ENCODE data around the gene MDFIC. TPM values are rescaled to one million over a fixed set of nuclear protein-coding genes. Genes with fewer than 3 reads are reported as not detected.

The MDFIC gene
- total RNA-seq, 3 donors from 2014 or later (not counting 1 experiment from before 2014, with no cell fraction given): 19.1 to 24.0 (median 21.8) TPM

GRCh38 chr7:114989531-114989930 is 67.6 kb downstream of the MDFIC start:
- H3K27me3 Mint-ChIP-seq (ENCODE audit: low read depth in 2 of 2): no peaks in the 10 kb centered on the region
- H3K4me3 ChIP-seq (ENCODE audit: low read length): no peak overlapping the region
- H3K9me3 ChIP-seq (ENCODE audit: control insufficient read depth, insufficient read depth, low read length): no peaks in the 10 kb centered on the region
- DNase-seq: no peak
- H3K4me1 Mint-ChIP-seq: peaks cover 19 to 28% of the 10 kb centered on the region in 2 donors
- H3K27ac Mint-ChIP-seq: no peak overlapping the region
- H3K36me3 ChIP-seq (ENCODE audit: control insufficient read depth, insufficient read depth, low read length): no peaks in the 10 kb centered on the region
- H3K27me3 ChIP-seq (ENCODE audit: control insufficient read depth, insufficient read depth, low read length): no peaks in the 10 kb centered on the region
- TF ChIP-seq CTCF (IDR thresholded peaks at IDR 0.05): no peak
- H3K4me3 Mint-ChIP-seq: no peak overlapping the region
- ATAC-seq: no peak
- H3K4me1 ChIP-seq (ENCODE audit: control insufficient read depth, insufficient read depth, low read length): no peaks in the 10 kb centered on the region
- 92% methylated on average over 2 of the region's 5 CpGs for WGBS (ENCODE audit: insufficient coverage)
- intact Hi-C loops (cut with micrococcal nuclease): no loop called here
- H3K27ac ChIP-seq (ENCODE audit: low read length): no peak overlapping the region
- no peaks in the 10 kb centered on the region for H3K36me3 Mint-ChIP-seq
- no peaks in the 10 kb centered on the region for H3K9me3 Mint-ChIP-seq

- no peak for DNase-seq
- no peaks in the 10 kb centered on the region for H3K36me3 Mint-ChIP-seq
- Histone ChIP-seq H3K9me3 (ENCODE audit: control insufficient read depth, insufficient read depth, low read length) (no peaks in the 10 kb centered on the region), H3K27me3 (ENCODE audit: control insufficient read depth, insufficient read depth, low read length) (no peaks in the 10 kb centered on the region), H3K27ac (ENCODE audit: low read length) (no peak overlapping the region), H3K36me3 (ENCODE audit: control insufficient read depth, insufficient read depth, low read length) (peaks cover 2% of the 10 kb centered on the region), H3K4me3 (ENCODE audit: low read length) (no peak overlapping the region), H3K4me1 (ENCODE audit: control insufficient read depth, insufficient read depth, low read length) (no peaks in the 10 kb centered on the region)
- H3K4me1 Mint-ChIP-seq: peaks cover 34 to 44% of the 10 kb centered on the region in 2 donors
- no peaks in the 10 kb centered on the region for H3K27me3 Mint-ChIP-seq (ENCODE audit: low read depth in 2 of 2)
- intact Hi-C loops (cut with micrococcal nuclease): no loop called here
- H3K4me3 Mint-ChIP-seq: no peak overlapping the region
- 100% methylated on average over 3 of the region's 6 CpGs for WGBS (ENCODE audit: insufficient coverage)
- no peaks in the 10 kb centered on the region for H3K9me3 Mint-ChIP-seq
- no peak for TF ChIP-seq CTCF (IDR thresholded peaks at IDR 0.05)
- no peak for ATAC-seq
- no peak overlapping the region for H3K27ac Mint-ChIP-seq
These were observed 75.9 kb downstream of the MDFIC start for GRCh38 chr7:114997487-114998404.

GRCh38 chr7:115004121-115004520 is 82.2 kb downstream of the MDFIC start:
- Histone ChIP-seq H3K4me1 (ENCODE audit: control insufficient read depth, insufficient read depth, low read length) (peaks cover 17% of the 10 kb centered on the region), H3K4me3 (ENCODE audit: low read length) (no peak overlapping the region), H3K27me3 (ENCODE audit: control insufficient read depth, insufficient read depth, low read length) (no peaks in the 10 kb centered on the region), H3K27ac (ENCODE audit: low read length) (no peak overlapping the region), H3K36me3 (ENCODE audit: control insufficient read depth, insufficient read depth, low read length) (peaks cover 6% of the 10 kb centered on the region), H3K9me3 (ENCODE audit: control insufficient read depth, insufficient read depth, low read length) (no peaks in the 10 kb centered on the region)
- WGBS (ENCODE audit: insufficient coverage): 99% methylated on average over 4 of the region's 5 CpGs
- Mint-ChIP-seq H3K4me1 (peaks cover 24 to 31% of the 10 kb centered on the region in 2 donors), H3K27ac (no peak overlapping the region), H3K27me3 (ENCODE audit: low read depth in 2 of 2) (no peaks in the 10 kb centered on the region), H3K9me3 (no peaks in the 10 kb centered on the region), H3K36me3 (no peaks in the 10 kb centered on the region), H3K4me3 (no peak overlapping the region)
- DNase-seq (no peak), ATAC-seq (no peak)
- no peak for TF ChIP-seq CTCF (IDR thresholded peaks at IDR 0.05)
- intact Hi-C loops (cut with micrococcal nuclease): no loop called here

Measured in natural killer cell (primary cell).